GM23248 (cell line): Measurements from ENCODE around the gene ST8SIA6. TPM values are rescaled to one million over a fixed set of nuclear protein-coding genes. Genes with fewer than 3 reads are reported as not detected.
A peak's percentile ranks its signal among the peaks of the same experiment; 100 is the strongest.

Experiments used
- DNase-seq: peaks from one replicate; pipeline ENCODE4 v3.0.0-alpha.2; 2015
- H2AFZ ChIP-seq: fragments of 200-600 bp; sonication (generic); 2 replicates; pipeline ENCODE4 v1.6.1; 2016; ENCODE audit warnings: antibody characterized with exemption
- H3F3A ChIP-seq: fragments of 200-600 bp; sonication (generic); 2 replicates; pipeline ENCODE4 v1.6.1; 2016; ENCODE audit warnings: mild to moderate bottlenecking, antibody characterized with exemption, mixed run types; ENCODE audit not compliant: insufficient read depth
- H3K27ac ChIP-seq: fragments of 200-600 bp; sonication (generic); 2 replicates; pipeline ENCODE4 v1.5.1; 2016; ENCODE audit warnings: mild to moderate bottlenecking
- H3K27me3 ChIP-seq: fragments of 200-600 bp; sonication (generic); replicated peaks from 2 replicates; pipeline ENCODE4 v1.6.1; 2016; ENCODE audit warnings: mild to moderate bottlenecking; ENCODE audit not compliant: insufficient read depth
- H3K36me3 ChIP-seq: fragments of 200-600 bp; sonication (generic); 2 replicates; pipeline ENCODE4 v1.6.1; 2016; ENCODE audit warnings: low read depth, mild to moderate bottlenecking
- H3K4me1 ChIP-seq: fragments of 200-600 bp; sonication (generic); 2 replicates; pipeline ENCODE4 v1.6.1; 2016; ENCODE audit warnings: mild to moderate bottlenecking; ENCODE audit not compliant: insufficient read depth
- H3K4me2 ChIP-seq: fragments of 200-600 bp; sonication (generic); one replicate; pipeline ENCODE4 v1.6.1; 2016; ENCODE audit warnings: mild to moderate bottlenecking; ENCODE audit not compliant: unreplicated experiment
- H3K4me3 ChIP-seq: fragments of 200-600 bp; sonication (generic); 2 replicates; pipeline ENCODE4 v1.5.1; 2016; ENCODE audit warnings: mild to moderate bottlenecking
- H3K79me2 ChIP-seq: fragments of 200-600 bp; sonication (generic); 2 replicates; pipeline ENCODE4 v1.6.1; 2016; ENCODE audit warnings: mild to moderate bottlenecking; ENCODE audit not compliant: insufficient read depth
- H3K9ac ChIP-seq: fragments of 200-600 bp; sonication (generic); 2 replicates; pipeline ENCODE4 v1.6.1; 2016; ENCODE audit warnings: mild to moderate bottlenecking
- H3K9me2 ChIP-seq: fragments of 200-600 bp; sonication (generic); 2 replicates; pipeline ENCODE4 v1.6.1; 2016; ENCODE audit warnings: mixed run types, mild to moderate bottlenecking, moderate library complexity; ENCODE audit not compliant: insufficient read depth
- H3K9me3 ChIP-seq: fragments of 200-600 bp; sonication (generic); one replicate; pipeline ENCODE4 v1.6.1; 2017; ENCODE audit warnings: low read depth
- H4K20me1 ChIP-seq: fragments of 200-600 bp; sonication (generic); 2 replicates; pipeline ENCODE4 v1.6.0; 2016; ENCODE audit not compliant: insufficient read depth
- EZH2 ChIP-seq: fragments of 200-600 bp; sonication (generic); IDR thresholded peaks from 2 replicates; pipeline ENCODE4 v1.6.1; 2018; ENCODE audit warnings: antibody characterized with exemption, mild to moderate bottlenecking; ENCODE audit not compliant: insufficient read depth, poor library complexity, severe bottlenecking
- EZH2phosphoT487 ChIP-seq: fragments of 200-600 bp; sonication (generic); IDR thresholded peaks from 2 replicates; pipeline ENCODE4 v1.6.1; 2018; ENCODE audit warnings: antibody characterized with exemption, moderate library complexity, mild to moderate bottlenecking, low read depth; ENCODE audit not compliant: insufficient read depth
- WGBS, 2 experiments: methylation state at CpG; one replicate each; pipeline ENCODE4 v1.1.6; 2015 to 2017; ENCODE audit warnings: low lambda C conversion rate in 2 of 2, low coverage in 1 of 2; ENCODE audit errors: missing lambda C conversion rate in 2 of 2; 5-methylcytosine and 5-hydroxymethylcytosine counted together
- in situ Hi-C: fragments of 300-500 bp; cut with MboI; formaldehyde crosslinking; loops from 2 replicates; pipeline ENCODE4 v1.15.0; 2020
- polyA plus RNA-seq: library from polyadenylated mRNA; unstranded; fragments of >200 nt; fragmentation: Nextera tagmentation; extraction: Ambion mirVana; gene quantifications from 2 replicates; pipeline ENCODE4 v1.2.1, GENCODE V29; 2016
- total RNA-seq: library from RNA; depleted of rRNA; stranded (reverse); fragments of >200 nt; shearing (Covaris generic); gene quantifications from 2 replicates; pipeline ENCODE4 v1.2.3, GENCODE V29; 2014

Gene ST8SIA6
- total and polyA plus RNA-seq, 2 experiments from 2014 or later, result not detected

DNA sequence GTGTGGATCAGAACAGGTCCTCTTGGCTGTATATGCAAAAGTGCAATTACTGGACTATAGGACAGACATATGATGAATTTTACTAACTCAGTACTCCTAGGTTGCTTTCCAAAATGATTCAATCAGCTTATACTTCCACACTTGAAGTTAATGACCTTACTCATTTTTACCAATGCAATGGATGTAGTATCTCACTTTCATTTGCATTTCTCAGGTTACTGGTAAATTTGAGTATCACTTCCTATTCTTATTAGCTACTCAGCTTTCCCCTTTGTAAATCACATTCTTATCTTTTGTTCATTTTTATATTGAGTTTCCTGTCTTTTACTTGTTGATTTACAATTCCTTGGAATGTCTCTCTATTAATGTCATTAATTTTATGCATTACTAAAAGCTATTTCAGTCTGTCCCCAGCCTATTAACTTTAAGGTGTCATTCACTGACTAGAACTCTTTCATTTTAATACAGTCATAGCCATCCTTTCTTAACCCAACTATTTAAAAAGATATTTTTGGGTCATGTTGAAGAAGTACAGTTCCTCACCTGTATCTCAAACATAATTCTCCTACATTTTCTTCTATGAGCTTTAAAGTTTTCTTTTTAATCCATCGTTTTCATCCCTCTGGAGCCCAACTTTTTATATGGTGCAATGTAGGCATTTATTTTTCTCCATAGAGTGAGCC is 137.8 kb downstream of the ST8SIA6 start:
- in situ Hi-C loops, result no loop called here
- H3K9me3 ChIP-seq, result no peaks in the 10 kb centered on the region
- no peaks in the 10 kb centered on the region for H3F3A ChIP-seq
- H3K79me2 ChIP-seq, result no peaks in the 10 kb centered on the region
- DNase-seq, result no peak
- H3K27ac ChIP-seq, result no peak overlapping the region
- no peak overlapping the region for H2AFZ ChIP-seq
- no peaks in the 10 kb centered on the region for H4K20me1 ChIP-seq
- no peak overlapping the region for H3K4me3 ChIP-seq
- H3K9ac ChIP-seq, result no peak overlapping the region
- no peaks in the 10 kb centered on the region for H3K36me3 ChIP-seq
- 35 to 44% methylated on average over 1 of the region's 1 CpG for WGBS, 2 experiments
- no peaks in the 10 kb centered on the region for H3K4me1 ChIP-seq
- TF ChIP-seq EZH2 (no peak), EZH2phosphoT487 (no peak)
- H3K4me2 ChIP-seq, result no peak overlapping the region
- H3K9me2 ChIP-seq, result no peaks in the 10 kb centered on the region
- peaks cover 39% of the 10 kb centered on the region for H3K27me3 ChIP-seq

- TF ChIP-seq EZH2, result no peak
- no peak for TF ChIP-seq EZH2phosphoT487
- H3K4me3 ChIP-seq, result no peak overlapping the region
- no peaks in the 10 kb centered on the region for H3F3A ChIP-seq
- no peaks in the 10 kb centered on the region for H3K9me2 ChIP-seq
- no peaks in the 10 kb centered on the region for H3K4me1 ChIP-seq
- WGBS, 2 experiments, result 85 to 86% methylated on average over 2 of the region's 2 CpGs
- no peak overlapping the region for H3K9ac ChIP-seq
- H4K20me1 ChIP-seq, result no peaks in the 10 kb centered on the region
- in situ Hi-C loops, result no loop called here
- DNase-seq, result no peak
- no peaks in the 10 kb centered on the region for H3K79me2 ChIP-seq
- H3K27ac ChIP-seq, result no peak overlapping the region
- no peak overlapping the region for H3K4me2 ChIP-seq
- H3K9me3 ChIP-seq, result no peaks in the 10 kb centered on the region
- no peaks in the 10 kb centered on the region for H3K36me3 ChIP-seq
- peaks cover 35% of the 10 kb centered on the region for H3K27me3 ChIP-seq
- no peak overlapping the region for H2AFZ ChIP-seq
Observed at GRCh38 chr10:17309435-17309834, 145.0 kb downstream of the ST8SIA6 start.

- Histone ChIP-seq H3K9ac (no peak overlapping the region), H2AFZ (no peak overlapping the region), H3K4me3 (no peak overlapping the region), H3K4me2 (no peak overlapping the region), H4K20me1 (no peaks in the 10 kb centered on the region), H3K4me1 (no peaks in the 10 kb centered on the region), H3K36me3 (no peaks in the 10 kb centered on the region), H3K27me3 (peaks cover 17% of the 10 kb centered on the region), H3F3A (no peaks in the 10 kb centered on the region), H3K27ac (no peak overlapping the region), H3K79me2 (no peaks in the 10 kb centered on the region), H3K9me2 (no peaks in the 10 kb centered on the region), H3K9me3 (no peaks in the 10 kb centered on the region)
- TF ChIP-seq EZH2phosphoT487 (no peak), EZH2 (no peak)
- no peak for DNase-seq
- in situ Hi-C loops, result no loop called here
- 38 to 54% methylated on average over 3 of the region's 3 CpGs for WGBS, 2 experiments
Observed at GRCh38 chr10:17307123-17307522, 147.3 kb downstream of the ST8SIA6 start.

- H3K4me1 ChIP-seq, result no peaks in the 10 kb centered on the region
- in situ Hi-C loops, result no loop called here
- no peak overlapping the region for H3K27ac ChIP-seq
- no peaks in the 10 kb centered on the region for H3K9me3 ChIP-seq
- H3K79me2 ChIP-seq, result no peaks in the 10 kb centered on the region
- DNase-seq, result peak; percentile 3
- H3F3A ChIP-seq, result no peaks in the 10 kb centered on the region
- H2AFZ ChIP-seq, result no peak overlapping the region
- no peak overlapping the region for H3K4me2 ChIP-seq
- H4K20me1 ChIP-seq, result no peaks in the 10 kb centered on the region
- no peaks in the 10 kb centered on the region for H3K9me2 ChIP-seq
- H3K4me3 ChIP-seq, result no peak overlapping the region
- H3K36me3 ChIP-seq, result no peaks in the 10 kb centered on the region
- peaks cover 31% of the 10 kb centered on the region for H3K27me3 ChIP-seq
- no peak overlapping the region for H3K9ac ChIP-seq
- no peak for TF ChIP-seq EZH2phosphoT487
- no peak for TF ChIP-seq EZH2
- 59 to 67% methylated on average over 4 of the region's 4 CpGs for WGBS, 2 experiments
Observed at GRCh38 chr10:17292375-17292774, 162.0 kb downstream of the ST8SIA6 start.
